ENCODE data around the gene EEF1AKMT3.

EEF1AKMT3 gene

GRCh38 chr12:57772429-57773322 lies at the start of gene EEF1AKMT3:
Gene EEF1AKMT3 (plus strand): TSS chr12:57772614. CDS start chr12:57772725, 111 bp downstream.
- peak; percentile 71 for DNase-seq (ENCODE audit: low read depth)

DNA sequence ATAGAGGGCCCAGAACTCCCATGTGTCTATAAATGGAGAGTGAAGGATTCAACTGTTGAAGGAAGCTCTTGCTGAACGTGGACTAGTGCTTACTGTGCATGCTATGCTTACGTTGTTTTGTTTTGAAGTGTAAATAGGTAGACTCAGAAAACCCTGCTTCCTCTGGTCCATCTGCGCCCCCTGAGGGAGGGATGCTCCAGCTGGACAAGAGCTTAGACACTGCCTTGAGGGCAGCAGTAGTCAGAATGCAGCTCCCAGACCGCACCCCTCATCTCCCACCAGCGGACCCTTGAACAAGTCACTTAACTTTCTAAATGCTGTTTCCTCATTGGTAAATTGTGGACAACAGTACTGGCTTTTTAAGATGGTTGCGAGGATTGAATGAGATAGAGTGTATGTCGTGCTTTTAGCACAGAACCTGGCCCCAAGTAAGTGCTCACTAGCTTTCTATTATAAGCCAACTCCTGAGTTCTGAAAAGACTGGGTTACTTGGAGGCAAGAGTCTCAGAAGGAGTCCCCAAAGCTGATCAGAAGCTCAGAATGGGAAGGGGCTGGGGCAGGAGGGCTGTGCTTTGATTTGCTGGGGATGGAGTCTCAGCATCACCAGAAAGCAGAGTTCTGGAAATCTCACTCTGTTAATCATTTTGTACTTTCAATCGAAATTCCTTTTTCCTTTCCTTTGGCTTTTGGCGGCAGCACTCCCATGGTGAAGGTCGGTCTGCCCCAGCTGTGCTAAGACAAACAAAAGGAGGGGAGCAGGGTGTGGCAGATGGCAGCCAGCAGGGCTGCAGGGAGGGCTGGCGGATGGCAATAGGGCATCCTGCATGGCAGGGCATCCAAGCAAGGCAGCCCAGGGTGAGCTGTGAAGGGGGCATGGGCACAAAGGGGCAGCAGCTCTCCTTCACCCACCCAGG lies 49.4 kb upstream of the EEF1AKMT3 start:
- no peak for DNase-seq (ENCODE audit: low read depth)

DNA sequence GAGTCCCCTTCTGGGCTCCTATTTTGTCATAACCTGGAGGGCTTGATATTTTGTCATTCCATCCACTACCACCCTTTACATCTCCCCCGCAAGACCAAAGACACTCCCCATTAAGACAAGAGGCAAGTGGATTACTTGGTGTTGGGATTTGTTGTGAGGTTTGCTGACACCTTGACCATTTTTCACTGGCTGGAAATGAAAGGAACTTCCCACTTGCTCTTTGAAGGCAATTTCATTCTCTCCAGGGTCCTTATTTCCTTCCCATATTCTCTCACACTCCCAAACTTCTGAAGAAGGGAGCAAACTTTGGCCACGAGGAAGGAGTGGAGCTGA lies 48.8 kb upstream of the EEF1AKMT3 start:
- DNase-seq (ENCODE audit: low read depth), result no peak

DNA sequence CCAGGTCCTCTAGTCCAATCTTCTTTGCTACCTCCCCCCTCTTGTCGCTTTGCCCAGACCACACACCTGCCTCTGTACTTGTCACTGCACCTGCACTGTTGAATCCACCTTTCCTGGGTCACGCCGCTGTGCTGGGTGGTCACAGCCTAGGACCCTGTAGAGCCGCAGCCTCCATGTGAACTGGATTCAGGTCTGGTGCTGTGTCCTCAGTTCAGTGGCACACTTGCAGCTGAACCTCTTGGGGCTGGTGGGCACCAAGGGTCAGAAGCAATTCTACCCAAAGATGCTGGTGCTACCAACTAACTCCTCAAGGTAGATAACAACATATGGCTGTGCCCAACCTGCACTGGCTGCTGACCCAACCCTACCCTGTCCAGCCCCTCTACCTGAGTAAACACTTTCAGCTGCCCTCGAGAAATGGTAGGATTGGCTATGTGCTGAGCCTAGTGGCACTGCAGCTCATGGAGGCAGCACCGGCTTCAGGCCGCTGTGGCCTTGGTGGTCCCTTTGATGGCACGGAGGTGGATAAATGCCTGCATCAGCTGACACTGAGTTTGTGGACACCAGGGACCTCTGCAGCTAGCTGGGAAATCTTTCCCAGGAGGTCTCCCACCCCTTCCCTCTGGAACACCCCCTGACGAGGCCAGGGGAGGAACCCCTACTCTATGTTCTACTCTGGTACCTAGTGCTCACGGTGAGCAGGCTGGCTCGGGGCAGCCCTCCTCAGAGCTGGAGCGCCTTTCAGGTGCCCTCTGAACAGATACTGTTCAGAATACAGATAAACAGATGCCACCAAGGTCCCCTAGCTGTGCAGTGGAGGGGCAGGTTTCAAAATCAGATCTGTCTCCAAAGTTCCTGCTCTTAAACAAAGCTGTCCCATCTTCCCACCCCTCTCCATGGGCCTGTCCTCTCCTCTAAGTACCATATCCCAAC lies 48.1 kb upstream of the EEF1AKMT3 start:
- no peak for DNase-seq (ENCODE audit: low read depth)

DNA sequence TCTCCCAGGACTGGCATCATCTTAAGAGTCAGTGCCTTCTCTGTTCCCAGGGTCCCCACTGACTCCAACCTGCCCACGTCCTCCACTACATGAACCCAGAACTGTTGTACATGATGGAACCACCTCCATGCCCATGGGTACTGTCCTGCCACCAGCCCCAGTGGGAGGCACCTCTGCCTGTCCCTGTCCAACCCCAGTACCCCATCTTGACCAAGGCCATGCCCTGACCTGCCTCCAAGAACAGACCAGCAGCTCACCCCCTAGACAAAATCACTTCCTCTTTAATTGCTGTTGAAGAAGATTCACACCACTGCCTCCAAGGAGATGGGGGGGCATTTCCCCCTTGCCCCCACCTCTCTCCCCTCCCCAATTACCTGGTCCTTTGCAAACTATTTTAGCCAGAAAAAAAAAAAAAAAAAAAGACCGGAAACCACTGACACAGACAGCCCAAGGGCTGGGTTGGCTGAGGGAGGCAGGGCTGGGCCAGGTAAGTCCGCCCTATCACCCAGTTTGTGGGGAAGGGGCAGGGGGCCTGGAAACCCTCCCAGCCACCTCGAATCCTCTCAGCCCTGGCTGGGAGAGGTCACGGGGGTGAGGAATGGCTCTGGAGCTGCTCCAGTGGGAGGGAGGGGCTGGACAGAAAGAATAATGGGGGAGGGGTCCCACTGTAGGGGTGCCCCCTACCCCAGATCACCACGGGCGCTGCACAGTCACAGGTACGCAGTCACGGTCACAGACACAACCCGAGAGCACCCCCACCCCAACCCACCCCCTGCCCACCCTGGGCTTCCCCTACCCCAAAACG lies 47.3 kb upstream of the EEF1AKMT3 start:
- no peak for DNase-seq (ENCODE audit: low read depth)

DNA sequence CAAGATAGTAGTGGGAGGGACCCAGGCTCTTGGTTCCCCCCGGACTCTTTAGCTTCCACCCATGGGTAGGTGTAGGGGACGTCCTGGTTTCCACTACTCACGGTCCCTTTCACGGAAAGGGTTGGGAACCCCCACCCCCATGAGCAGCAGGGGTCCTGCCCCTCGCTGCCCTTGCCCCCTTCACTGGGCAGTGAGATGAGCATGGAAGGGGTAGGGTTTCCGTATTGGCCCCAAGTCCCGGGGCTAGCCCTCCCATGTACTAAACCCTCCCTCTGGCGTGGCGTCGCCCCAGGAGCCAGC lies 46.6 kb upstream of the EEF1AKMT3 start:
- DNase-seq (ENCODE audit: low read depth), result no peak

GRCh38 chr12:57726151-57726883 lies 46.1 kb upstream of the EEF1AKMT3 start:
- DNase-seq (ENCODE audit: low read depth), result peak; percentile 90

GRCh38 chr12:57726884-57727757 lies 45.3 kb upstream of the EEF1AKMT3 start:
- DNase-seq (ENCODE audit: low read depth), result peak; percentile 25

DNA sequence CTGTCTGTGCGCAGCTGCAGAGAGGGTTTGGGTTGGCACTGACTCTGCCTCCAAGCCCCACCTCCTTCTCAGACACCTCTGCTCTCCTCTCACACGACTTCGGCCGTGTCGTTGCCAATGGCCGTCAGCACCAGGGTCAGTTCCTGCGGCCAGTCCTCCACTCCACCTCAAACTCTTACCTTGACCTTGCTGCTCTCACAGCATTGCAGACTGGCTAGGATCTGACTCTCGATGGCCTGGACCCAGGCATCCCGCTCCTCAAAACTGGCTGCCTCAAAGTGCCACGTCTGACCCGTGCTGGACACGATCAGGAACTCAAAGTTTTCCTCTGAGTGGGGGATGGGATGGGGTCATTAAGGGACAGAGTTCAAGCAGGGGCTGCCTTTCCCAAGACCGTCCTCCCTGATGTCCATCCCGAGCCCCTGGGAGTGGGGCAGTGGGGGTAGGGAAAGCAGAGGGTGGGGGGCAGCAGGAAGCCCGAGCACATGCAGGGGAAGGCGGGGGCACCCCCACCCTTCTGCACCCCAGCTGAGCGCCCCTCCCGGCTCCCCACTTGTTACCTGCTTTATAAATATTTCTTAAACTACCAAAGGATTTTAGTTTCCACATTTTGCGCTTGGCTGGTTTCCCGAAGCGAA lies 44.5 kb upstream of the EEF1AKMT3 start:
- no peak for DNase-seq (ENCODE audit: low read depth)

DNA sequence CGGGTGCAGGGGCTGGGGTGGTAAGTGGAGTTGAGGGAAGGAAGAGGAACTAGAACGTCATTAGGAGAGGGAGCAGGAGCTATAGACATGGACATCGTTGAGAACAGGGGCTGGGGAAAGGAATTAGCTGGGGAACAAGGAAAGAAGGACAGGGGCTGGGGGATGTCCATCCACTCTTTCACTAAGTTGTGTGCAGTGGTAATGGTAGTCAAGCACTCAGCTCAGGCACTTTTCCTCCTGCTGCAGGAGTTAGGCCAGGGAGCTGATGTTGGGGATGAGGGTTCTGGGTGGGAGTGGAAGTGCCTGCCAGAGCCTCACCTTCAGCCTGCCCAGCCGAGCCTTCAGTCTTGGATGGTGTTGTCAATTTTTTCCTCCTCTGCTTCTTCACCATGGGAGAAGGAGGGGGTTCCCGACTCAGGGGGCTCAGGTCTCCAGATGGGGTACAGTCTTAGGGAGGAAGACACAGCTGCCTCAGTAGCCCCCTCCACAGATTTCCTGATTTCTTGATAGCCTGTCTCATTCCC lies 43.0 kb upstream of the EEF1AKMT3 start:
- DNase-seq (ENCODE audit: low read depth), result no peak

- no peak for DNase-seq (ENCODE audit: low read depth)
Observed at GRCh38 chr12:57730336-57731067, 41.9 kb upstream of the EEF1AKMT3 start.

DNA sequence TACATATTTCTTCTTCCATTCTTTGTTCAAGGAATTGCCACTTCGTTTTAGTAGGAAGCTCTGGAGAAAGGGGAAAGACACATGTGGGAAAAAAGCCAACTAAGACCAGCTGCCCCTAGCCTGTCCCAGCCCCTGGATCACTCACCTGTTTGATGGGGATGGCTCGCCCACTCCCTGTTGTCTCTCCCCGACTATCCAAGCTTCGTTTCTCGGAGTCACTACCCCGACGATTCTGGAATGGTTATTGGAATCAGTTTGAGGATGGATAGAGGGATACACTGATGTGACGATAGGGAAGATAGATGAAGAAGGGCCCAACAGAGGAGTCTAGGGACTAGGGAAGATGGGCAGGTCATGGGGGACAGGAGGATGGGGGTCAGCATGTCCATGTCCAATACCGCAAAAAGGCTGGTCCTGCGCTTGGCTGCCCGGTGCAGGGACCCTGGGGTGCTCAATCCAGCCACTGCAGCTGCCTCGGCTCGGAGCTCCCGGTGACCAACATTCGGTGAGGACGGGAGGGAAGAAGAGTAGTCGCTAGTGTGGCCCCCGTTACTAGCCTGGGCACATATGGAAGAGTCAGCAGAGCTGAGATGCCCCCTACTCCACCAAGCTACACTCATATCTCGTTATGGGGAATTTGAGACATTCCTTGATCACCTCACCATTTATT lies 40.9 kb upstream of the EEF1AKMT3 start:
- no peak for DNase-seq (ENCODE audit: low read depth)

DNA sequence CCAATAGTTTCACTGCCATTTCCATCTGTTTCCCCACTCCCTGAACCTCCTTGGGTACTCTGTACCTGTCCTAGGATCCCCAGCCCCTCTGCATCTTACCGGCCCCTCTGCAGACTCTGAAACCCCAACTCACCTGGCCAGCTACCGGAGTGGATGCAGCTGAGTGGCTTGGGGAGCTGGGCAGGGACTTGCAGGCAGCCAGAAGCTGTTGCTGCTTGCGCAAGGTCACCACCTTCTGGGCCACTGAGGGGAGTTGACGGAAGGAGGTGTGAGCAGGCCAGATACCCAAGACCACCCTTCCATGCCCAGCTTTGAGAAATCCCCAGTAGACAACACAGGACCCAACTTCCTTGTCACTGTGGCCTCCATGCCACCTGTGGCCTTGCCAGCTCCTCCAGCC lies 40.1 kb upstream of the EEF1AKMT3 start:
- DNase-seq (ENCODE audit: low read depth), result no peak

DNA sequence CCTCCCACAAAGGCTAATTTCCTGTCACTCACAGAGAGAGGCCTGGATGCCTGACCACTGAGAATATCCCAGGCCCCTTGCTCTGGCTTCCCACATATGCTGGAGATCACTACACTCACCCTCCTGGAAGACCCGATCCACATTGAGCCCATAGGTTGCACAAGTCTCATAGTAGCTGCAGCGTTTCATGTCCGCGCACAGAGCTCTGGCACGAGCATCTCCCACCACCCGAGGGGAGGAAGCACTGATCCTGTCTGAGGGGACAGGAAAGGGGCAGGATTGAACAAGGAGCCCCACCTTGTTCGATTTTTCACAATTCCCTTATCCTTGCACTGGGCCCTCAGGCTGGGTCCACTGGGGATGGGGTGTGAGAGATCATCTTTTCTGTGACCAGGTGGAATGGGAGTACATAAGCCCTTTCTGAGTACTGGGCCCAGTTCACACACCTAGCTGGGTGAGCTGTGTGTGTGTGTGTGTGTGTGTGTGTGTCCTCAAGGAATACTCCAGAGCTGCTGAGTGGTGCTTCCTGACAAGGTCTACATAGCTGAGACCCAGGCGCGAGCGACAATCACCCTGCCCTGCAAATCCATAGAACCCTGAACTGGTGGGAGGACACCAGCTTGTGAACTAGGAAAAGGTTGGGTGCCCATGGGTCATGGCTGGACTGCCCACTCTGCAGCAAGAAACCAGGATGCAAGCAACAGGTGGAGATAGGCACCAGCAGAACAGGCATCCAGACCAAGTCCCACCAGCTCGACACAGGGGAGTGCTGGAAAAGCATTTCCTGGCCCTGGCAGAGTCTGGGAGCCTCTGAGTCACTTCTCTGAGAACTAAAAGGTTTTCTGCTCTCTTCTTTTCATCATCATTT lies 39.5 kb upstream of the EEF1AKMT3 start:
- DNase-seq (ENCODE audit: low read depth), result no peak

GRCh38 chr12:57733928-57734327 lies 38.5 kb upstream of the EEF1AKMT3 start:
- DNase-seq (ENCODE audit: low read depth), result no peak

DNA sequence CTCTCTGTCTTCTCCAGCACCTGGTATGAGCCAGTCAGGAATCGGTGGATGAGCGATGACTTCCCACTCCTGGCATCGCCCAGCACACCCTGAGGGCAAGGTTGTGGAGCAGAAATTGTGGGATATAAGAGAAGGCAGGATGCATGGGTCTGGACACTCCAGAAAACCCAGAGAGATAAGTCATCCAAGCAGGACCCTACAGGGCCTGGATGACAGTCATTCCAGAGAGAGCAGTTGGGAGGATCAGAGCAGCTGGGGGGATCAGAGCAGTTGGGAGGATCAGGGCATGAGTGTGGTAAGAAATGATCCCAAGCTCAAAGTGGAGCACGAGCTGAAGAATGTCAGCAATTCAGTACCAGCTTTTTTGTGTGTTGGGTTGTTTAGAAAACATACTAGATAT lies 37.8 kb upstream of the EEF1AKMT3 start:
- peak; percentile 77 for DNase-seq (ENCODE audit: low read depth)
